CD4-positive, alpha-beta T cell treated with Interleukin-15 for 1 hour (primary cell): ENCODE measurements around the gene ZFP28.

Experiments
- DNase-seq: peaks from one replicate; pipeline ENCODE4 v3.0.0-alpha.2; 2020

Gene ZFP28

GRCh38 chr19:56596676-56597075, 57.9 kb downstream of the ZFP28 start:
- no peak for DNase-seq

- DNase-seq, result no peak
These were observed 58.9 kb downstream of the ZFP28 start for GRCh38 chr19:56597696-56598095.

GRCh38 chr19:56601375-56601774, 62.6 kb downstream of the ZFP28 start:
- no peak for DNase-seq

- no peak for DNase-seq
These were observed 65.1 kb downstream of the ZFP28 start for GRCh38 chr19:56603829-56604228.
